HG03060 (cell line): ENCODE results near the gene PTEN.

Source experiments
- ATAC-seq: cut with Tn5 transposase; IDR thresholded peaks from one replicate; pipeline ENCODE4 v1.9.1; 2021; ENCODE audit warnings: low read depth, moderate number of reproducible peaks; ENCODE audit not compliant: unreplicated experiment

PTEN gene

GRCh38 chr10:87915989-87916388 lies 52.6 kb downstream of the PTEN start:
- ATAC-seq = no peak

GRCh38 chr10:87916515-87916914 lies 53.1 kb downstream of the PTEN start:
- no peak for ATAC-seq

- ATAC-seq = no peak
Measured at GRCh38 chr10:87918254-87918859, 54.9 kb downstream of the PTEN start.

GRCh38 chr10:87920538-87920937 lies 57.1 kb downstream of the PTEN start:
- no peak for ATAC-seq

GRCh38 chr10:87921931-87922688 lies 58.7 kb downstream of the PTEN start:
- no peak for ATAC-seq

GRCh38 chr10:87923233-87923632 lies 59.8 kb downstream of the PTEN start:
- ATAC-seq = no peak

GRCh38 chr10:87925570-87925969 lies 62.1 kb downstream of the PTEN start:
- no peak for ATAC-seq

- ATAC-seq = no peak
Measured at GRCh38 chr10:87927091-87927490, 63.7 kb downstream of the PTEN start.

- ATAC-seq = no peak
Measured at GRCh38 chr10:87928996-87929395, 65.6 kb downstream of the PTEN start.

GRCh38 chr10:87930141-87930540 lies 66.7 kb downstream of the PTEN start:
- ATAC-seq = no peak

GRCh38 chr10:87930934-87931835 lies 67.8 kb downstream of the PTEN start:
- no peak for ATAC-seq

GRCh38 chr10:87931836-87932230 lies 68.4 kb downstream of the PTEN start:
- no peak for ATAC-seq

- ATAC-seq = no peak
Measured at GRCh38 chr10:87935290-87936141, 72.1 kb downstream of the PTEN start.

GRCh38 chr10:87940210-87940609 lies 76.8 kb downstream of the PTEN start:
- no peak for ATAC-seq

- no peak for ATAC-seq
Measured at GRCh38 chr10:87942884-87943527, 79.6 kb downstream of the PTEN start.

- no peak for ATAC-seq
Measured at GRCh38 chr10:87945984-87946383, 82.6 kb downstream of the PTEN start.

- no peak for ATAC-seq
Measured at GRCh38 chr10:87952612-87953011, 89.2 kb downstream of the PTEN start.

GRCh38 chr10:87956055-87956454 lies 92.6 kb downstream of the PTEN start:
- no peak for ATAC-seq

GRCh38 chr10:87957702-87958101 lies 94.3 kb downstream of the PTEN start:
- no peak for ATAC-seq

- ATAC-seq = no peak
Measured at GRCh38 chr10:87960230-87960629, 96.8 kb downstream of the PTEN start.
